Keratinocyte (primary cell): ENCODE measurements around the gene EYA4. TPM values are rescaled to one million over a fixed set of nuclear protein-coding genes. Genes with fewer than 3 reads are reported as not detected.

Experiments used
- DNase-seq: peaks from one replicate; pipeline ENCODE4 v3.0.0-alpha.2; 2011; ENCODE audit warnings: low read depth, missing footprints, low spot score
- FAIRE-seq: peaks from 2 replicates; lab custom pipeline; 2011; peaks lifted over from hg19 to GRCh38; lab: Jason Lieb, UNC
- H2AFZ ChIP-seq: 2 replicates; pipeline ENCODE4 v1.6.0; 2012; ENCODE audit warnings: low read length, control low read depth, inconsistent platforms; ENCODE audit not compliant: control insufficient read depth
- H3K27ac ChIP-seq: 2 replicates; pipeline ENCODE4 v1.5.1; 2011; ENCODE audit warnings: low read length; ENCODE audit not compliant: control insufficient read depth, insufficient read depth
- H3K27me3 ChIP-seq: 3 replicates; pipeline ENCODE4 v1.6.0; 2011; ENCODE audit warnings: low read length; ENCODE audit not compliant: control insufficient read depth, insufficient read depth; ENCODE audit errors: extremely low read depth
- H3K36me3 ChIP-seq, 2 experiments: 2 replicates in 1 of 2; 3 replicates in 1 of 2; pipeline ENCODE4 v1.5.1; 2011; ENCODE audit warnings: low read length in 2 of 2, mild to moderate bottlenecking in 1 of 2; ENCODE audit not compliant: control insufficient read depth in 2 of 2, insufficient read depth in 2 of 2; ENCODE audit errors: extremely low read depth in 1 of 2
- H3K4me1 ChIP-seq: 3 replicates; pipeline ENCODE4 v1.5.1; 2011; ENCODE audit warnings: low read length; ENCODE audit not compliant: control insufficient read depth, insufficient read depth; ENCODE audit errors: extremely low read depth
- H3K4me2 ChIP-seq: 3 replicates; pipeline ENCODE4 v1.6.0; 2011; ENCODE audit warnings: low read depth, low read length; ENCODE audit not compliant: control insufficient read depth, insufficient read depth; ENCODE audit errors: extremely low read depth
- H3K4me3 ChIP-seq, 3 experiments: fragments of 200-600 bp in 1 of 3; sonication (generic) in 1 of 3; 2 replicates in 2 of 3; 3 replicates in 1 of 3; pipeline ENCODE4 v1.5.1; 2011 to 2016; ENCODE audit warnings: low read length in 3 of 3, mild to moderate bottlenecking in 3 of 3, control low read depth in 2 of 3, inconsistent platforms in 1 of 3, low read depth in 1 of 3, mixed read lengths in 1 of 3, mixed run types in 1 of 3, moderate library complexity in 1 of 3; ENCODE audit not compliant: control insufficient read depth in 2 of 3, insufficient read depth in 2 of 3; ENCODE audit errors: extremely low read depth in 1 of 3
- H3K79me2 ChIP-seq: 2 replicates; pipeline ENCODE4 v1.6.0; 2012; ENCODE audit warnings: low read length; ENCODE audit not compliant: control insufficient read depth, insufficient read depth
- H3K9ac ChIP-seq: 3 replicates; pipeline ENCODE4 v1.6.0; 2011; ENCODE audit warnings: low read length; ENCODE audit not compliant: control insufficient read depth, insufficient read depth; ENCODE audit errors: extremely low read depth
- H3K9me1 ChIP-seq: 3 replicates; pipeline ENCODE4 v1.6.0; 2011; ENCODE audit warnings: low read length; ENCODE audit not compliant: control insufficient read depth, insufficient read depth; ENCODE audit errors: extremely low read depth
- H3K9me3 ChIP-seq: 2 replicates; pipeline ENCODE4 v1.5.1; 2012; ENCODE audit warnings: low read depth, low read length; ENCODE audit not compliant: control insufficient read depth
- H4K20me1 ChIP-seq: 3 replicates; pipeline ENCODE4 v1.6.0; 2011; ENCODE audit warnings: low read length; ENCODE audit not compliant: control insufficient read depth, insufficient read depth; ENCODE audit errors: extremely low read depth
- CTCF ChIP-seq, 3 experiments: IDR thresholded peaks in 1 of 3; conservative IDR thresholded peaks in 1 of 3; optimal IDR thresholded peaks in 1 of 3; 2 replicates in 2 of 3; 3 replicates in 1 of 3; pipeline versions ENCODE3 to v1.5.1; 2011; ENCODE audit warnings: low read length in 3 of 3, mild to moderate bottlenecking in 3 of 3, moderate library complexity in 2 of 3, control low read depth in 1 of 3, inconsistent platforms in 1 of 3; ENCODE audit not compliant: insufficient read depth in 2 of 3; ENCODE audit errors: extremely low read depth in 1 of 3
- EZH2 ChIP-seq: IDR thresholded peaks from one replicate; pipeline ENCODE4 v1.6.1; 2012; ENCODE audit warnings: inconsistent platforms, mild to moderate bottlenecking, low read length, moderate library complexity
- dilution Hi-C: fragments of 300-500 bp; cut with MboI; formaldehyde crosslinking; loops from one replicate; pipeline ENCODE4 v1.7.0; 2020; ENCODE audit warnings: low sequenced_read_pairs; ENCODE audit not compliant: extremely low pct_ligation_motif_present
- polyA plus RNA-seq, 5 experiments: library from polyadenylated mRNA; depleted of rRNA in 3 of 5; stranded (reverse) in 3 of 5; stranded (forward) in 1 of 5; unstranded in 1 of 5; fragments of >200 nt; gene quantifications; 1 replicate in 1 of 5; 2 replicates in 3 of 5; 3 replicates in 1 of 5; pipeline versions ENCODE4 v1.2.1 to v1.2.3, GENCODE V29; 2011 to 2012; ENCODE audit warnings: missing spikeins in 2 of 5, low read depth in 1 of 5, low replicate concordance in 1 of 5

EYA4 gene
- polyA plus RNA-seq, 1 donor (not counting 4 experiments of a cell fraction or from before 2014, with no cell fraction given), result 0.01 TPM

GRCh38 chr6:133265066-133265465, 23.9 kb downstream of the EYA4 start:
- H3K4me1 ChIP-seq, result no peaks in the 10 kb centered on the region
- TF ChIP-seq EZH2 (no peak), CTCF (optimal IDR thresholded peaks at IDR 0.05 in 1 of 3, IDR thresholded peaks at IDR 0.05 in 1 of 3, conservative IDR thresholded peaks at IDR 0.05 in 1 of 3; ENCODE audit: extremely low read depth in 1 of 3, insufficient read depth in 2 of 3, low read length in 3 of 3) (no peak)
- DNase-seq (no peak), FAIRE-seq (no peak)
- no peaks in the 10 kb centered on the region for H3K36me3 ChIP-seq
- H3K9me1 ChIP-seq, result no peaks in the 10 kb centered on the region
- no peak overlapping the region for H3K27ac ChIP-seq
- no peak overlapping the region for H2AFZ ChIP-seq
- H3K27me3 ChIP-seq, result no peaks in the 10 kb centered on the region
- H4K20me1 ChIP-seq, result no peaks in the 10 kb centered on the region
- H3K4me2 ChIP-seq, result no peak overlapping the region
- dilution Hi-C loops, result no loop called here
- H3K4me3 ChIP-seq, result no peak overlapping the region
- H3K9me3 ChIP-seq, result no peaks in the 10 kb centered on the region
- H3K9ac ChIP-seq, result no peak overlapping the region
- no peaks in the 10 kb centered on the region for H3K79me2 ChIP-seq

- Histone ChIP-seq H3K9me1 (no peaks in the 10 kb centered on the region), H3K9ac (no peak overlapping the region), H3K4me2 (no peak overlapping the region), H3K27ac (no peak overlapping the region), H4K20me1 (no peaks in the 10 kb centered on the region), H3K79me2 (no peaks in the 10 kb centered on the region), H3K9me3 (no peaks in the 10 kb centered on the region), H2AFZ (no peak overlapping the region), H3K27me3 (no peaks in the 10 kb centered on the region), H3K4me3 (no peak overlapping the region), H3K4me1 (no peaks in the 10 kb centered on the region), H3K36me3 (no peaks in the 10 kb centered on the region)
- no peak for TF ChIP-seq EZH2
- TF ChIP-seq CTCF (optimal IDR thresholded peaks at IDR 0.05 in 1 of 3, IDR thresholded peaks at IDR 0.05 in 1 of 3, conservative IDR thresholded peaks at IDR 0.05 in 1 of 3; ENCODE audit: extremely low read depth in 1 of 3, insufficient read depth in 2 of 3, low read length in 3 of 3), result no peak
- dilution Hi-C loops, result no loop called here
- DNase-seq, result no peak
- no peak for FAIRE-seq
Measured at GRCh38 chr6:133266186-133266585, 25.0 kb downstream of the EYA4 start.
